Endodermal cell (in vitro differentiated cells): Measurements from ENCODE around the gene ARHGAP33. TPM values are rescaled to one million over a fixed set of nuclear protein-coding genes. Genes with fewer than 3 reads are reported as not detected.

ENCODE experiments used
- DNase-seq: peaks from one replicate; pipeline ENCODE4 v3.0.0-alpha.2; 2017
- H3K27ac ChIP-seq: 2 replicates; pipeline ENCODE4 v1.5.1; 2013; ENCODE audit warnings: mild to moderate bottlenecking, low read depth, low read length, moderate library complexity
- H3K27me3 ChIP-seq: 2 replicates; pipeline ENCODE4 v1.6.1; 2013; ENCODE audit warnings: mild to moderate bottlenecking, low read length, moderate library complexity; ENCODE audit not compliant: insufficient read depth, control insufficient read depth, poor library complexity, severe bottlenecking
- H3K36me3 ChIP-seq: 2 replicates; pipeline ENCODE4 v1.7.0; 2013; ENCODE audit warnings: mild to moderate bottlenecking, low read length, moderate library complexity; ENCODE audit not compliant: control insufficient read depth, insufficient read depth
- H3K4me1 ChIP-seq: one replicate; pipeline ENCODE4 v1.7.0; 2013; ENCODE audit warnings: low read length; ENCODE audit not compliant: control insufficient read depth, insufficient read depth
- H3K4me3 ChIP-seq: 2 replicates; pipeline ENCODE4 v1.5.1; 2013; ENCODE audit warnings: mild to moderate bottlenecking, low read length, moderate library complexity
- H3K9ac ChIP-seq: 2 replicates; pipeline ENCODE4 v1.6.1; 2013; ENCODE audit warnings: mild to moderate bottlenecking, low read length, moderate library complexity; ENCODE audit not compliant: poor library complexity, severe bottlenecking; ENCODE audit errors: extremely low read depth
- H3K9me3 ChIP-seq: 2 replicates; pipeline ENCODE4 v1.6.1; 2013; ENCODE audit warnings: mild to moderate bottlenecking, low read length, moderate library complexity; ENCODE audit not compliant: control insufficient read depth
- H3K27ac Mint-ChIP-seq: 2 replicates; pipeline ENCODE4 v1.8.0; 2020; ENCODE audit warnings: mixed read lengths
- H3K27me3 Mint-ChIP-seq: 2 replicates; pipeline ENCODE4 v1.8.0; 2021; ENCODE audit warnings: mild to moderate bottlenecking, mixed read lengths; ENCODE audit not compliant: insufficient read depth
- H3K36me3 Mint-ChIP-seq: 2 replicates; pipeline ENCODE4 v1.8.0; 2020; ENCODE audit warnings: low read depth, mixed read lengths
- H3K4me1 Mint-ChIP-seq: 2 replicates; pipeline ENCODE4 v1.8.0; 2020; ENCODE audit warnings: mixed read lengths
- H3K4me3 Mint-ChIP-seq: 2 replicates; pipeline ENCODE4 v1.8.0; 2020; ENCODE audit warnings: mild to moderate bottlenecking, moderate library complexity, mixed read lengths
- H3K9me3 Mint-ChIP-seq: 2 replicates; pipeline ENCODE4 v1.8.0; 2020; ENCODE audit warnings: mild to moderate bottlenecking, mixed read lengths
- WGBS, 2 experiments: methylation state at CpG; one replicate each; pipeline versions ENCODE4 v1.1.5 to v1.1.7; 2013; ENCODE audit warnings: missing lambda C conversion rate in 2 of 2, mixed read lengths in 1 of 2; ENCODE audit not compliant: insufficient coverage in 1 of 2, insufficient read length in 1 of 2; 5-methylcytosine and 5-hydroxymethylcytosine counted together
- total RNA-seq, 2 donors: library from RNA; stranded (reverse); fragmentation: NEBNext Ultra II Directional in 1 of 2; extraction: Animal tissue kit (Norgen Biotek cat#: 25700) in 1 of 2; gene quantifications; 2 replicates in 1 of 2; 3 replicates in 1 of 2; pipeline ENCODE4 v1.2.1, GENCODE V29; 2021
- TF ChIP-seq, protein P1 (sequence below): fragments of 200-600 bp; sonication (generic); conservative IDR thresholded peaks from 2 replicates; pipeline ENCODE4 v1.5.0; 2021; ENCODE audit warnings: antibody characterized with exemption, mild to moderate bottlenecking

Gene ARHGAP33
- total RNA-seq, 2 donors from 2014 or later, result 12.7 to 15.0 TPM

GRCh38 chr19:35746087-35746462, 29.3 kb upstream of the ARHGAP33 start:
- WGBS, 2 experiments, result 4 to 24% methylated on average over 3 to 4 of the region's 4 CpGs
- peak overlapping the region; percentile 98 for H3K4me3 ChIP-seq
- H3K9me3 Mint-ChIP-seq, result no peaks in the 10 kb centered on the region
- TF ChIP-seq, protein P1, sequence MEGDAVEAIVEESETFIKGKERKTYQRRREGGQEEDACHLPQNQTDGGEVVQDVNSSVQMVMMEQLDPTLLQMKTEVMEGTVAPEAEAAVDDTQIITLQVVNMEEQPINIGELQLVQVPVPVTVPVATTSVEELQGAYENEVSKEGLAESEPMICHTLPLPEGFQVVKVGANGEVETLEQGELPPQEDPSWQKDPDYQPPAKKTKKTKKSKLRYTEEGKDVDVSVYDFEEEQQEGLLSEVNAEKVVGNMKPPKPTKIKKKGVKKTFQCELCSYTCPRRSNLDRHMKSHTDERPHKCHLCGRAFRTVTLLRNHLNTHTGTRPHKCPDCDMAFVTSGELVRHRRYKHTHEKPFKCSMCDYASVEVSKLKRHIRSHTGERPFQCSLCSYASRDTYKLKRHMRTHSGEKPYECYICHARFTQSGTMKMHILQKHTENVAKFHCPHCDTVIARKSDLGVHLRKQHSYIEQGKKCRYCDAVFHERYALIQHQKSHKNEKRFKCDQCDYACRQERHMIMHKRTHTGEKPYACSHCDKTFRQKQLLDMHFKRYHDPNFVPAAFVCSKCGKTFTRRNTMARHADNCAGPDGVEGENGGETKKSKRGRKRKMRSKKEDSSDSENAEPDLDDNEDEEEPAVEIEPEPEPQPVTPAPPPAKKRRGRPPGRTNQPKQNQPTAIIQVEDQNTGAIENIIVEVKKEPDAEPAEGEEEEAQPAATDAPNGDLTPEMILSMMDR, result no peak
- H3K4me1 Mint-ChIP-seq, result peaks cover 10% of the 10 kb centered on the region
- no peaks in the 10 kb centered on the region for H3K9me3 ChIP-seq
- H3K27ac Mint-ChIP-seq, result peak overlapping the region; percentile 100
- H3K36me3 ChIP-seq, result peaks cover 3% of the 10 kb centered on the region
- DNase-seq, result no peak
- H3K36me3 Mint-ChIP-seq, result peaks cover 9% of the 10 kb centered on the region
- no peaks in the 10 kb centered on the region for H3K27me3 Mint-ChIP-seq
- H3K27me3 ChIP-seq, result no peaks in the 10 kb centered on the region
- no peaks in the 10 kb centered on the region for H3K4me1 ChIP-seq
- H3K4me3 Mint-ChIP-seq, result peak overlapping the region; percentile 82
- peak overlapping the region; percentile 99 for H3K9ac ChIP-seq
- no peak overlapping the region for H3K27ac ChIP-seq

DNA sequence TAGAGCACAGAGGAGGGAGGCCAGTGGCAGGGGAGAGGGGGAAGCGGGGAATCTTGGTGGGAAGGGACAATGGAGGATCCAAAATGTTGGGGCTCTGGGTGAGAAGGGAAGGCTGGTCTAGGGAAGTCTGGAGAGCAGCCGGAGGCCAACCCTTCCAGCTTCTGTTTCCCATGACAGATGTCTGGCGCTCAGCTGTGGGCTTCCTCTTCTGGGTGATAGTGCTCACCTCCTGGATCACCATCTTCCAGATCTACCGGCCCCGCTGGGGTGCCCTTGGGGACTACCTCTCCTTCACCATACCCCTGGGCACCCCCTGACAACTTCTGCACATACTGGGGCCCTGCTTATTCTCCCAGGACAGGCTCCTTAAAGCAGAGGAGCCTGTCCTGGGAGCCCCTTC, 28.8 kb upstream of the ARHGAP33 start:
- H3K9me3 Mint-ChIP-seq, result no peaks in the 10 kb centered on the region
- Histone ChIP-seq H3K4me3 (peak overlapping the region; percentile 98), H3K9me3 (no peaks in the 10 kb centered on the region), H3K36me3 (peaks cover 3% of the 10 kb centered on the region), H3K27me3 (no peaks in the 10 kb centered on the region), H3K9ac (peak overlapping the region; percentile 99), H3K27ac (no peak overlapping the region), H3K4me1 (no peaks in the 10 kb centered on the region)
- TF ChIP-seq, protein P1, result no peak
- H3K27me3 Mint-ChIP-seq, result no peaks in the 10 kb centered on the region
- WGBS, 2 experiments, result 86 to 96% methylated on average over 4 to 5 of the region's 5 CpGs
- peak overlapping the region; percentile 100 for H3K27ac Mint-ChIP-seq
- peaks cover 9% of the 10 kb centered on the region for H3K36me3 Mint-ChIP-seq
- DNase-seq, result no peak
- H3K4me1 Mint-ChIP-seq, result peaks cover 10% of the 10 kb centered on the region
- H3K4me3 Mint-ChIP-seq, result peak overlapping the region; percentile 82

- DNase-seq, result peak; percentile 100
- TF ChIP-seq, protein P1, result no peak
Measured at GRCh38 chr19:35748106-35749020, 27.0 kb upstream of the ARHGAP33 start, which contains the start of gene LIN37. LIN37 (plus strand) TSS chr19:35748576; CDS start chr19:35748725, 149 bp downstream.

More at GRCh38 chr19:35748106-35749020, 27.0 kb upstream of the ARHGAP33 start, which contains the start of gene LIN37:
- 3% methylated on average over 19 to 44 of the region's 45 CpGs for WGBS, 2 experiments
- peaks cover 6% of the 10 kb centered on the region for H3K36me3 ChIP-seq
- H3K36me3 Mint-ChIP-seq, result peaks cover 2% of the 10 kb centered on the region
- no peaks in the 10 kb centered on the region for H3K27me3 ChIP-seq
- H3K27me3 Mint-ChIP-seq, result no peaks in the 10 kb centered on the region
- H3K4me3 Mint-ChIP-seq, result peak within 1 kb of the TSS; percentile 91
- H3K4me1 Mint-ChIP-seq, result peaks cover 10% of the 10 kb centered on the region
- peak within 1 kb of the TSS; percentile 95 for H3K27ac Mint-ChIP-seq
- H3K27ac ChIP-seq, result no peak within 1 kb of the TSS
- H3K9ac ChIP-seq, result peak within 1 kb of the TSS; percentile 65
- H3K4me1 ChIP-seq, result no peaks in the 10 kb centered on the region
- H3K9me3 Mint-ChIP-seq, result no peaks in the 10 kb centered on the region
- H3K9me3 ChIP-seq, result no peaks in the 10 kb centered on the region
- peak within 1 kb of the TSS; percentile 92 for H3K4me3 ChIP-seq
